ENCODE data around the gene PCSK6.
"Not testable (repeated sequence)": the region's sequence is repeated elsewhere in the genome, so short reads cannot be mapped to it uniquely, and the experiment has no call there.

The PCSK6 gene

GRCh38 chr15:101394654-101395053 lies 94.9 kb downstream of the PCSK6 start:
- DNase-seq, result no peak

GRCh38 chr15:101394056-101394630 lies 95.4 kb downstream of the PCSK6 start:
- no peak for DNase-seq

GRCh38 chr15:101393172-101393571 lies 96.3 kb downstream of the PCSK6 start:
- no peak for DNase-seq

DNA sequence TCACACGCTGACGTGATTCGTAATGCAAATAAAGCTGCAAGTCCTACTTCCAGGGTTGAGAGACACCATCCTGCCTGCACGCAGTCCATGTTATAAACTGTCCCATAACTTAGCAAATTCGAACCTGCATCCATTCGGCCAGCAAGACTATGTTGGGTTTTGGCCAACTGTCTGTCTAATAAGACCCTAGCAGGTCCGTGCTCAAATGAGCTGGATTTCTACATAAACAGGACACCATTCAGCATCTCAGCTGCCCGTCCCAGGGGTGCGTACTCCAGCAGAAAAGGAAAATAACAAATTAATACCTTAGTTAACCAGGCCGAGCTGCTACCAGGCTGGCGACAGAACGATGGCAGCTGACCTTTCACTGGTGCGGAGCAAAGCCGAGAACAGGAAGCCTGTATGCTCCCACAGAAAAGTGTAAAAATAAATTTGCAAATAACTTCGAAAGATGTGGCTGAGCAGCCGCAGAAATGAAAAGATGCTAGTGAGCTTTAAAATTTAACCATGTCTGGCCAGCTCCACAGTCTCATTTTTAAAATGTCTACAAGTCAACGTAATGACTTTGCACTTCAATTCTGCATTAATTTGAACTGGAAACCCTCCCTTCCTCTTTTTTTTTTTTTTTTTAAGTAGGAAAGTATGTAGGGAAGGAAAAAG lies 97.4 kb downstream of the PCSK6 start:
- DNase-seq, result no peak

GRCh38 chr15:101391431-101391830 lies 98.1 kb downstream of the PCSK6 start:
- no peak for DNase-seq

- DNase-seq, result no peak
Observed at GRCh38 chr15:101390462-101390861, 99.0 kb downstream of the PCSK6 start.

- DNase-seq, result no peak
Observed at GRCh38 chr15:101390060-101390459, 99.4 kb downstream of the PCSK6 start.

DNA sequence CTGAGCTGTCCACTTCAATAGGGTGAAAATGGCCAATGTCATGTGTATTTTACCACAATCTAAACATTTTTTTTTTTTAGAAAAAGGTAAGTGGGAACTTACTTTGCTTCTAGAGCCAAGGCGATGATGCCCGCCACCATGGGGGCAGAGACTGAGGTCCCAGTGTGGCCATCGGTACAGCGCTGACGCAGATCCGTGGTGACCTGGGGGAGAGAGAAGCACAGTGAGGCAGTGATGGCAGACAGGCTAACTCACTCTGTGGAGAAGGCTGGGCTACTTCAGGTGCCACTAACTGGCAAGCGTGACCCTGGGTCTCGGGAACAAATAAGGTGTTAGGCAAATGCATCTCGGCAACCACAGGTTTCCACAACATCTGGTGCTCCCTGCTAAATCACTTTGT lies 100.1 kb downstream of the PCSK6 start:
- no peak for DNase-seq

DNA sequence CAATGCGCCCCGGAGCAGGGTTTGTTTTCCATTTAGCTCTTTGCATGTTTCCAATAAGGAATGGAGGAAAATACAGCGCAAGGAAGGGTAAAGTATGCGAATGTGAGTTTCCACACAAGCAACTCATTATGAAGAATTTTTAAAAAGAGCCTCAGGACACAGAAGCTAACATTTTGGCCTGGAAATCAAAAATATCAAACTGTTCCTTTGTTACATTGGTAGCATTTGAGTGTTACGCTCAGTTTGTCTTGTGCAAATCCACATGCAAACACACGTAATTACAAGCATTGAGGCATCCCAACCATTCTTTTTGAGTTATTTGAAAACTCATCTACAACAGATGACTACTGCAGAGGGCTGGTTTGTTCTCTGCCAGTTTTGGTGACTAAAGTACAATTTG lies 101.5 kb downstream of the PCSK6 start:
- DNase-seq, result no peak

GRCh38 chr15:101387574-101387973 lies 101.9 kb downstream of the PCSK6 start:
- DNase-seq, result no peak

DNA sequence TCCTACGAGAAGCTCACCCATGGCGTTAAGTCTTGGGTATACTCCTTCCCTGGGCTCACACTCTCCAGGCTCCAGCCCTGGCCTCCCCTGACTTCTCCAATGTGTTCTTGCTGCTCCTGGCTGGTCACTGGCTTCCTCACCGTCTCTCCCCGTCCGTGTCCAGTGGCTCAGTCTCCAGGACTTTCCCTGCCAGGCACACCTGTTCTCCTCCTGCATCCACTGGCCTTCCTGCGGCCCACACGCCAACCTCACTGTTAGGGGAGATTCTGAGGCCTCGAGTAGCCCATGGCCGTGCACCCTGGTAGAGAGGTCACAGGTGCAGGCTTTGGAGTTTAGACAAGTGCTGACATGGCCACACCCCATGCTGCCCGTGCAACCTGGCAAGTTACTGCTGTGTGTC lies 102.5 kb downstream of the PCSK6 start:
- DNase-seq, result no peak

DNA sequence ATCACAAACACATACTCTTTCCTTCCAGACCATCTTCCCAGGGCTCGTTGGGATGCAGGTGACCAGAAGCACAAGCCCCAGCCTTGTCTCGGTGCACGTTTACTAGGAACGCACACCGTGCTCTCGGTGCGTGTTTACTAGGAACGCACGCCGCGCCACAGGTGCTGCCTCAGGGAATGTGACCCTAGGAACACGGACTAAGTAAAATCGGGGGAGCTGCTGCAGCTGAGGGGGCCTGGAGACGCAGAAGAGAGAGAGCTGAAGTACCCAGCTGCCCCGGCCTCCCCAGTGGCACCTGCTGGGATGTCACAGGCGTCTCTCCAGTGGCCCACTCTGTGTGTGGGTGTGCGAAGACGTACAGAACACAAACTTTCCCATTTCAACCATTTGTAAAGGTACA lies 103.5 kb downstream of the PCSK6 start:
- no peak for DNase-seq

DNA sequence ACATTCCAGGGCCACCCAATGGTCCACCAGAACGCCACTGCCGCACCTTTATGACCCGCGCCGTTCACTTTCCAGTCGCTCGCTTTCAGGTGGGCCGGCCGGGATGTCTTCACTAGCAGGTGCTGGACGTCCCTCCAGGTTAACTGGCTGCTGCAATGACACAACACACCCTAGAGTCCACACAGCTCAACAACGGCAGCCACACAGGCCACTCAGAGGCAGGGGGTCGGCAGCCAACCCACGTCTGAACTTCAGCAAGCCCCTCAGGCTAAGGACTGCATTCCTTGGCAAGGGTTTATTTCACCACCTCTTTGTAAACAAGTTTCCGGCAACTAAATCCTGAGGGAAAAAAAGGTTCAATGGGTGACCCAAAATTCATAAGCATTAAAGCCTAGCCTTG lies 105.2 kb downstream of the PCSK6 start:
- no peak for DNase-seq

GRCh38 chr15:101382544-101382943 lies 107.0 kb downstream of the PCSK6 start:
- DNase-seq, result no peak

DNA sequence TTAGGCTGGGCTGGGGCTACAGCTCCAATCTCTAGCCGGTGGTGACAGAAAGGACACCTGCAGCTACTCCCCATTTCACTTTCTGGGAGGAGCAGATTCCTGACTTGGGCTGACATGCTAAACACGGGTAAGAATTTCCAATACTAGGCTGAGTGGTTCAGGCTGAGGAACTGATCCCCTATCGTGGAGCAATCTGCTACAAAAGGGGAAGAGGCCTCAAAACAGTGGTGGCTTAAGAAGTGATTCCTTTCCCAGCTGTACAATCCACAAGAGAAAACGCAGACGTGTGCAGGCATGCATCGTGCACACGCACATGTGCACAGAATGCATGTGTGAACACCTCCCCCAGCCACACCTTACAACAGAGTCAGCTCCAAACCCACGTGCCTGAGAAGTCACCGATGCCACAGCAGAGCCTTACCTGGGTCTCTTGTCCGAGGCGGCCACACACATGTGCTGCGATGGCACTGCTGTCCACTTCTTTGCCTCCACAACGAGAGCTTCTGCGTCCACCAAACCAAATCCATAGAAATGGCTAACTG lies 107.8 kb downstream of the PCSK6 start:
- no peak for DNase-seq

- no peak for DNase-seq
Observed at GRCh38 chr15:101380146-101380545, 109.4 kb downstream of the PCSK6 start.

GRCh38 chr15:101379647-101380046 lies 109.9 kb downstream of the PCSK6 start:
- DNase-seq, result no peak

GRCh38 chr15:101378879-101379278 lies 110.6 kb downstream of the PCSK6 start:
- no peak for DNase-seq

GRCh38 chr15:101378171-101378755 lies 111.2 kb downstream of the PCSK6 start:
- no peak for DNase-seq

- no peak for DNase-seq
Observed at GRCh38 chr15:101376615-101377395, 112.7 kb downstream of the PCSK6 start.

DNA sequence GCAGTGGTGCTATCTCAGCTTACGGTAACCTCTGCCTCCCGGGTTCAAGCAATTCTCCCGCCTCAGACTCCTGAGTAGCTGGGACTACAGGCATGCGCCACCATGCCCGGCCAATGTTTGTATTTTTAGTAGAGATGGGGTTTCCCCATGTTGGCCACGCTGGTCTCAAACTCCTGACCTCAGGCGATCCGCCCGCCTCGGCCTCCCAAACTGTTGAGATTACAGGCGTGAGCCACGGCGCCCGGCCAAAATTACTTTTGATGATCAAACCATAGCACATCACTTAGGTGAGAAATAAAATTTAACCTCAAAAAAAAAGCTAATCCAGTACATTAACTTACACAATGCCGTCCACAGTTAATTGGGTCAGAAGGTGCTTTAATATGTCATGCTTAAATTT lies 114.5 kb downstream of the PCSK6 start:
- DNase-seq, result not testable (repeated sequence)

DNA sequence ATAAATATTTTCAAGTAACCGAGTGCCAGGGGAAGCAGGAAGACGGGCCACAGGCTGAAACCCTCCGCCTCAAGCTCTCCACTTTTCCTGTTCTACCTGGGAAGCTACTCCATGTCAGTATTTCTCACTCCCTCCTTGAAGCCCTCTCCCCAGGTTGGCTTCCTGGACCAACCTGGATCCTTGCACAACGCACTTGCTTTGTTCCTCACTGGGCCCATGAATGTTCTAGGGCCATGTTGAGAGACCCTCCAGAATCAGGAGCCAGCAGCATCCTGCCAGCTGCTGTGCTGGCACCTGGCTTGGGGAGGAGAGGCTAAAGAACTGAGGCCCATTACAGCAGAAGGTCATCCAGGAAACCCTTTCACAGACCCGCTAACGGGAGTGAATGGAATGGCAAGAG lies 115.2 kb downstream of the PCSK6 start:
- DNase-seq, result no peak

GRCh38 chr15:101373577-101373976 lies 115.9 kb downstream of the PCSK6 start:
- DNase-seq, result no peak
